ENCODE measurements around the gene TBC1D22A.
"Not testable (repeated sequence)": the region's sequence is repeated elsewhere in the genome, so short reads cannot be mapped to it uniquely, and the experiment has no call there.

Gene TBC1D22A

GRCh38 chr22:47048123-47049077, 285.9 kb downstream of the TBC1D22A start:
- Histone ChIP-seq H3K27me3 (ENCODE audit: insufficient read depth, low read depth, severe bottlenecking) (no peaks in the 10 kb centered on the region), H3K4me3 (ENCODE audit: low read depth, low read length) (no peak overlapping the region), H3K9me3 (ENCODE audit: severe bottlenecking) (no peaks in the 10 kb centered on the region), H3K27ac (no peak overlapping the region), H3K36me3 (no peaks in the 10 kb centered on the region)
- no peak for TF ChIP-seq CTCF (IDR thresholded peaks at IDR 0.05; ENCODE audit: low read depth, low read length)
- DNase-seq, result no peak

GRCh38 chr22:47049078-47049624, 286.7 kb downstream of the TBC1D22A start:
- DNase-seq, result no peak
- no peak overlapping the region for H3K4me3 ChIP-seq (ENCODE audit: low read depth, low read length)
- no peaks in the 10 kb centered on the region for H3K27me3 ChIP-seq (ENCODE audit: insufficient read depth, low read depth, severe bottlenecking)
- no peak overlapping the region for H3K27ac ChIP-seq
- TF ChIP-seq CTCF (IDR thresholded peaks at IDR 0.05; ENCODE audit: low read depth, low read length), result no peak
- H3K36me3 ChIP-seq, result no peaks in the 10 kb centered on the region
- no peaks in the 10 kb centered on the region for H3K9me3 ChIP-seq (ENCODE audit: severe bottlenecking)

GRCh38 chr22:47049736-47050400, 287.4 kb downstream of the TBC1D22A start:
- not testable (repeated sequence) for H3K36me3 ChIP-seq; H3K9me3 ChIP-seq (ENCODE audit: severe bottlenecking); H3K4me3 ChIP-seq (ENCODE audit: low read depth, low read length); H3K27me3 ChIP-seq (ENCODE audit: insufficient read depth, low read depth, severe bottlenecking)
- DNase-seq, result peak; percentile 56
- peak overlapping the region; percentile 21; the same call in 1 of the 2 replicates for H3K27ac ChIP-seq

- Histone ChIP-seq H3K27me3 (ENCODE audit: insufficient read depth, low read depth, severe bottlenecking) (no peaks in the 10 kb centered on the region), H3K27ac (peak overlapping the region; percentile 21; the same call in 1 of the 2 replicates), H3K9me3 (ENCODE audit: severe bottlenecking) (no peaks in the 10 kb centered on the region), H3K36me3 (no peaks in the 10 kb centered on the region), H3K4me3 (ENCODE audit: low read depth, low read length) (no peak overlapping the region)
- peak; percentile 45 for DNase-seq
- TF ChIP-seq CTCF (IDR thresholded peaks at IDR 0.05; ENCODE audit: low read depth, low read length), result no peak
Observed at GRCh38 chr22:47050401-47051051, 288.1 kb downstream of the TBC1D22A start.

- no peak for TF ChIP-seq CTCF (IDR thresholded peaks at IDR 0.05; ENCODE audit: low read depth, low read length)
- no peak for DNase-seq
- Histone ChIP-seq H3K4me3 (ENCODE audit: low read depth, low read length) (no peak overlapping the region), H3K27ac (no peak overlapping the region), H3K27me3 (ENCODE audit: insufficient read depth, low read depth, severe bottlenecking) (no peaks in the 10 kb centered on the region), H3K36me3 (no peaks in the 10 kb centered on the region), H3K9me3 (ENCODE audit: severe bottlenecking) (no peaks in the 10 kb centered on the region)
Observed at GRCh38 chr22:47051441-47052071, 289.1 kb downstream of the TBC1D22A start.
